ENCODE results near the gene PLPP7. TPM values are rescaled to one million over a fixed set of nuclear protein-coding genes. Genes with fewer than 3 reads are reported as not detected.

The PLPP7 gene
- total RNA-seq, 1 donor from 2014 or later, result 5.4 TPM

DNA sequence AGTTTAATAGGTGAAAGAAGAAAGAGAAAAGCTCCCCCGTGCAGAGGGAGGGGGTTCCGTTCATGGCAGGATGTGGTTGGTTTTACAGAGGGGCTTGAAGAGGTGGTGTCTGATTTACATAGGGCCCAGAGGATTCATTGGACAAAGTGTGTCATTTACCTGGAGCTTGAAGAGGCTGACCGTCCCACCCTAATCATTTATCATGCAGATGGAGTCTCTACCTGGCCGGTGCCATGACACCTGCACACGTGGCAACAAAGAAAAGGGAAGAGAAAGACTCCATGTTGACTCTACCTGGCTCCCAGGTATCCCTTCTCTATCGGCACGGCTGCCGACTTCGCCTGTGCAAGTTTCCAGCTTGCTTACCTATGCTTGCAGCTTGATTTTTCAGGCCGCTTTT is 69.0 kb downstream of the PLPP7 start:
- Mint-ChIP-seq H3K27me3 (ENCODE audit: insufficient read depth, low read depth) (peaks cover 2% of the 10 kb centered on the region), H3K4me3 (no peak overlapping the region), H3K27ac (peak overlapping the region; percentile 27), H3K9me3 (no peaks in the 10 kb centered on the region), H3K4me1 (peaks cover 12% of the 10 kb centered on the region), H3K36me3 (no peaks in the 10 kb centered on the region)
- Histone ChIP-seq H3K4me3 (no peak overlapping the region), H3K4me2 (no peak overlapping the region), H3K9ac (no peak overlapping the region), H2AFZ (replicated peaks) (no peak overlapping the region), H3K27me3 (no peaks in the 10 kb centered on the region), H3K9me3 (ENCODE audit: low read depth) (no peaks in the 10 kb centered on the region), H3K79me2 (ENCODE audit: low read depth) (no peaks in the 10 kb centered on the region), H3F3A (ENCODE audit: low read depth) (peaks cover 26% of the 10 kb centered on the region), H3K27ac (no peak overlapping the region), H3K4me1 (peaks cover 12% of the 10 kb centered on the region), H3K36me3 (no peaks in the 10 kb centered on the region), H4K20me1 (ENCODE audit: low read depth) (no peaks in the 10 kb centered on the region)
- TF ChIP-seq, protein P1, sequence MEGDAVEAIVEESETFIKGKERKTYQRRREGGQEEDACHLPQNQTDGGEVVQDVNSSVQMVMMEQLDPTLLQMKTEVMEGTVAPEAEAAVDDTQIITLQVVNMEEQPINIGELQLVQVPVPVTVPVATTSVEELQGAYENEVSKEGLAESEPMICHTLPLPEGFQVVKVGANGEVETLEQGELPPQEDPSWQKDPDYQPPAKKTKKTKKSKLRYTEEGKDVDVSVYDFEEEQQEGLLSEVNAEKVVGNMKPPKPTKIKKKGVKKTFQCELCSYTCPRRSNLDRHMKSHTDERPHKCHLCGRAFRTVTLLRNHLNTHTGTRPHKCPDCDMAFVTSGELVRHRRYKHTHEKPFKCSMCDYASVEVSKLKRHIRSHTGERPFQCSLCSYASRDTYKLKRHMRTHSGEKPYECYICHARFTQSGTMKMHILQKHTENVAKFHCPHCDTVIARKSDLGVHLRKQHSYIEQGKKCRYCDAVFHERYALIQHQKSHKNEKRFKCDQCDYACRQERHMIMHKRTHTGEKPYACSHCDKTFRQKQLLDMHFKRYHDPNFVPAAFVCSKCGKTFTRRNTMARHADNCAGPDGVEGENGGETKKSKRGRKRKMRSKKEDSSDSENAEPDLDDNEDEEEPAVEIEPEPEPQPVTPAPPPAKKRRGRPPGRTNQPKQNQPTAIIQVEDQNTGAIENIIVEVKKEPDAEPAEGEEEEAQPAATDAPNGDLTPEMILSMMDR (IDR thresholded peaks at IDR 0.05), result no peak
- TF ChIP-seq EZH2 (IDR thresholded peaks at IDR 0.05), result no peak
- TF ChIP-seq EZH2phosphoT487 (IDR thresholded peaks at IDR 0.05), result no peak
- DNase-seq (ENCODE audit: low spot score), result no peak

Other genes with a start within 250 kb of the PLPP7 start
- gene AIF1L, start 193.2 kb upstream of the PLPP7 start, total RNA-seq (ENCODE audit: low replicate concordance), result 69.0 and 95.1 TPM in 2 replicates
- gene NUP214, start 164.1 kb upstream of the PLPP7 start, total RNA-seq (ENCODE audit: low replicate concordance), result 21.1 and 37.6 TPM in 2 replicates
- gene FAM78A, start 13.2 kb upstream of the PLPP7 start, total RNA-seq (ENCODE audit: low replicate concordance), result 0.32 and 1.5 TPM in 2 replicates
- 139 and 148 TPM in 2 replicates for gene PRRC2B, start 104.4 kb downstream of the PLPP7 start, total RNA-seq (ENCODE audit: low replicate concordance)
- gene POMT1, start 213.2 kb downstream of the PLPP7 start, total RNA-seq (ENCODE audit: low replicate concordance), result 31.1 and 48.0 TPM in 2 replicates
- 30.7 and 41.1 TPM in 2 replicates for gene UCK1, start 241.5 kb downstream of the PLPP7 start, total RNA-seq (ENCODE audit: low replicate concordance)

All from neural progenitor cell (in vitro differentiated cells).